ENCODE results near the gene RSPH10B.
"Not testable (repeated sequence)": the region's sequence is repeated elsewhere in the genome, so short reads cannot be mapped to it uniquely, and the experiment has no call there.

The RSPH10B gene

GRCh38 chr7:5973580-5973979, 3.1 kb upstream of the RSPH10B start:
- H3K9me3 Mint-ChIP-seq; ATAC-seq (ENCODE audit: low read depth); DNase-seq (ENCODE audit: low spot score in 2 of 2); H3K27ac Mint-ChIP-seq; H3K36me3 Mint-ChIP-seq; H3K4me1 Mint-ChIP-seq; H3K4me3 Mint-ChIP-seq; H3K27me3 Mint-ChIP-seq: not testable (repeated sequence)

GRCh38 chr7:5963810-5964209, 6.7 kb downstream of the RSPH10B start:
- ATAC-seq (ENCODE audit: low read depth); H3K36me3 Mint-ChIP-seq; H3K9me3 Mint-ChIP-seq; H3K27me3 Mint-ChIP-seq; DNase-seq (ENCODE audit: low spot score in 2 of 2); H3K27ac Mint-ChIP-seq; H3K4me1 Mint-ChIP-seq; H3K4me3 Mint-ChIP-seq: not testable (repeated sequence)

- not testable (repeated sequence) for H3K9me3 Mint-ChIP-seq; H3K36me3 Mint-ChIP-seq; H3K27ac Mint-ChIP-seq; H3K27me3 Mint-ChIP-seq; ATAC-seq (ENCODE audit: low read depth); H3K4me1 Mint-ChIP-seq; DNase-seq (ENCODE audit: low spot score in 2 of 2); H3K4me3 Mint-ChIP-seq
Measured at GRCh38 chr7:5963205-5963604, 7.3 kb downstream of the RSPH10B start.

- not testable (repeated sequence) for H3K27me3 Mint-ChIP-seq; ATAC-seq (ENCODE audit: low read depth); H3K4me1 Mint-ChIP-seq; H3K27ac Mint-ChIP-seq; H3K9me3 Mint-ChIP-seq; H3K4me3 Mint-ChIP-seq; H3K36me3 Mint-ChIP-seq; DNase-seq (ENCODE audit: low spot score in 2 of 2)
Measured at GRCh38 chr7:5934945-5935450, 35.5 kb downstream of the RSPH10B start.

GRCh38 chr7:5931905-5932644, 38.4 kb downstream of the RSPH10B start:
- peak overlapping the region; percentile 70 for H3K27ac Mint-ChIP-seq
- not testable (repeated sequence) for H3K4me3 Mint-ChIP-seq; H3K36me3 Mint-ChIP-seq; H3K9me3 Mint-ChIP-seq; H3K27me3 Mint-ChIP-seq; DNase-seq (ENCODE audit: low spot score in 2 of 2); H3K4me1 Mint-ChIP-seq
- peak; percentile 58 for ATAC-seq (ENCODE audit: low read depth)

- not testable (repeated sequence) for H3K27me3 Mint-ChIP-seq; H3K4me1 Mint-ChIP-seq; H3K4me3 Mint-ChIP-seq; DNase-seq (ENCODE audit: low spot score in 2 of 2); H3K27ac Mint-ChIP-seq; ATAC-seq (ENCODE audit: low read depth); H3K9me3 Mint-ChIP-seq; H3K36me3 Mint-ChIP-seq
Measured at GRCh38 chr7:5931250-5931649, 39.2 kb downstream of the RSPH10B start.

- DNase-seq (ENCODE audit: low spot score in 2 of 2); H3K36me3 Mint-ChIP-seq; H3K27me3 Mint-ChIP-seq; H3K27ac Mint-ChIP-seq; H3K4me3 Mint-ChIP-seq; H3K9me3 Mint-ChIP-seq; H3K4me1 Mint-ChIP-seq; ATAC-seq (ENCODE audit: low read depth): not testable (repeated sequence)
Measured at GRCh38 chr7:5930290-5930689, 40.2 kb downstream of the RSPH10B start.

- DNase-seq (ENCODE audit: low spot score in 2 of 2); H3K36me3 Mint-ChIP-seq; H3K27ac Mint-ChIP-seq; ATAC-seq (ENCODE audit: low read depth); H3K4me3 Mint-ChIP-seq; H3K27me3 Mint-ChIP-seq; H3K9me3 Mint-ChIP-seq; H3K4me1 Mint-ChIP-seq: not testable (repeated sequence)
Measured at GRCh38 chr7:5926263-5926870, 44.1 kb downstream of the RSPH10B start.

GRCh38 chr7:5924630-5925029, 45.9 kb downstream of the RSPH10B start:
- not testable (repeated sequence) for DNase-seq (ENCODE audit: low spot score in 2 of 2); H3K9me3 Mint-ChIP-seq; H3K27ac Mint-ChIP-seq; H3K27me3 Mint-ChIP-seq; H3K36me3 Mint-ChIP-seq; ATAC-seq (ENCODE audit: low read depth); H3K4me1 Mint-ChIP-seq; H3K4me3 Mint-ChIP-seq

GRCh38 chr7:5924180-5924579, 46.3 kb downstream of the RSPH10B start:
- H3K27ac Mint-ChIP-seq; H3K27me3 Mint-ChIP-seq; H3K36me3 Mint-ChIP-seq; DNase-seq (ENCODE audit: low spot score in 2 of 2); H3K4me3 Mint-ChIP-seq; ATAC-seq (ENCODE audit: low read depth); H3K4me1 Mint-ChIP-seq; H3K9me3 Mint-ChIP-seq: not testable (repeated sequence)

- not testable (repeated sequence) for ATAC-seq (ENCODE audit: low read depth); DNase-seq (ENCODE audit: low spot score in 2 of 2); H3K27ac Mint-ChIP-seq; H3K4me3 Mint-ChIP-seq; H3K4me1 Mint-ChIP-seq; H3K9me3 Mint-ChIP-seq; H3K27me3 Mint-ChIP-seq; H3K36me3 Mint-ChIP-seq
Measured at GRCh38 chr7:5916529-5916928, 54.0 kb downstream of the RSPH10B start.

- H3K9me3 Mint-ChIP-seq; DNase-seq (ENCODE audit: low spot score in 2 of 2); H3K4me3 Mint-ChIP-seq; H3K36me3 Mint-ChIP-seq; ATAC-seq (ENCODE audit: low read depth); H3K27me3 Mint-ChIP-seq; H3K27ac Mint-ChIP-seq; H3K4me1 Mint-ChIP-seq: not testable (repeated sequence)
Measured at GRCh38 chr7:5908835-5909234, 61.7 kb downstream of the RSPH10B start.

- not testable (repeated sequence) for ATAC-seq (ENCODE audit: low read depth); H3K4me1 Mint-ChIP-seq; H3K4me3 Mint-ChIP-seq; H3K9me3 Mint-ChIP-seq; H3K36me3 Mint-ChIP-seq; H3K27me3 Mint-ChIP-seq; DNase-seq (ENCODE audit: low spot score in 2 of 2); H3K27ac Mint-ChIP-seq
Measured at GRCh38 chr7:5904726-5905125, 65.8 kb downstream of the RSPH10B start.

GRCh38 chr7:5903002-5903401, 67.5 kb downstream of the RSPH10B start:
- H3K36me3 Mint-ChIP-seq; H3K4me1 Mint-ChIP-seq; DNase-seq (ENCODE audit: low spot score in 2 of 2); H3K9me3 Mint-ChIP-seq; H3K4me3 Mint-ChIP-seq; H3K27ac Mint-ChIP-seq; ATAC-seq (ENCODE audit: low read depth); H3K27me3 Mint-ChIP-seq: not testable (repeated sequence)

All from memory B cell (primary cell).